HEK293 (cell line): Measurements from ENCODE around the gene MMP23B.
A peak's percentile ranks its signal among the peaks of the same experiment; 100 is the strongest.

Experiments
- CTCF ChIA-PET: fragments of 350-600 bp; formaldehyde crosslinking; extraction: SDS; loops from one replicate; lab custom pipeline; 2021; ENCODE audit warnings: antibody characterized with exemption; lab: Yijun Ruan, JAX
- POLR2A ChIA-PET: fragments of 300-600 bp; formaldehyde crosslinking; extraction: SDS; loops from one replicate; lab custom pipeline; 2020; ENCODE audit warnings: antibody characterized with exemption, inconsistent platforms; lab: Yijun Ruan, JAX
- H3K27ac ChIP-seq: fragments of 200-500 bp; sonication (Bioruptor generic); 2 replicates; pipeline ENCODE4 v1.5.1; 2014; ENCODE audit warnings: low read depth, low read length, control low read depth, inconsistent platforms; ENCODE audit errors: extremely low read depth
- H3K36me3 ChIP-seq, 2 experiments: fragments of 200-500 bp in 1 of 2; sonication (Bioruptor generic) in 1 of 2; 1 replicate in 1 of 2; 2 replicates in 1 of 2; pipeline ENCODE4 v1.5.1; 2014 to 2017; ENCODE audit warnings: inconsistent platforms in 2 of 2, low read length in 2 of 2; ENCODE audit not compliant: control insufficient read depth in 2 of 2, insufficient read depth in 1 of 2
- H3K4me1 ChIP-seq: fragments of 200-500 bp; sonication (Bioruptor generic); 2 replicates; pipeline ENCODE4 v1.5.1; 2014; ENCODE audit warnings: mild to moderate bottlenecking, low read length, inconsistent platforms; ENCODE audit not compliant: control insufficient read depth, insufficient read depth
- H3K4me3 ChIP-seq: 2 replicates; pipeline ENCODE4 v1.5.1; 2011; ENCODE audit warnings: low read depth, mild to moderate bottlenecking, control low read depth, low read length, moderate library complexity
- H3K9me3 ChIP-seq: fragments of 200-500 bp; sonication (Bioruptor generic); 2 replicates; pipeline ENCODE4 v1.5.1; 2014; ENCODE audit warnings: low read depth, low read length, inconsistent platforms; ENCODE audit not compliant: control insufficient read depth, insufficient read depth
- GLI2 ChIP-seq: fragments of 450-650 bp; formaldehyde crosslinking; IDR thresholded peaks from 2 replicates; pipeline ENCODE4; 2017; ENCODE audit warnings: missing biosample characterization, missing genetic modification characterization, low read depth, borderline replicate concordance
- GLIS2 ChIP-seq: fragments of 450-650 bp; formaldehyde crosslinking; IDR thresholded peaks from 2 replicates; pipeline ENCODE4 v1.5.1; 2016; ENCODE audit warnings: missing biosample characterization, missing genetic modification characterization
- KLF9 ChIP-seq: fragments of 450-650 bp; formaldehyde crosslinking; IDR thresholded peaks from 2 replicates; pipeline ENCODE4 v1.5.1; 2016; ENCODE audit warnings: missing biosample characterization, missing genetic modification characterization, low read depth
- MYNN ChIP-seq: fragments of 450-650 bp; formaldehyde crosslinking; IDR thresholded peaks from 2 replicates; pipeline ENCODE4 v1.5.1; 2016; ENCODE audit warnings: missing biosample characterization, missing genetic modification characterization, borderline replicate concordance
- PRDM1 ChIP-seq: fragments of 450-650 bp; formaldehyde crosslinking; IDR thresholded peaks from 2 replicates; pipeline ENCODE4; 2016; ENCODE audit warnings: missing biosample characterization, missing genetic modification characterization
- SP3 ChIP-seq: fragments of 450-650 bp; formaldehyde crosslinking; IDR thresholded peaks from 2 replicates; pipeline ENCODE4 v1.5.1; 2016; ENCODE audit warnings: missing biosample characterization, missing genetic modification characterization
- TCF7L2 ChIP-seq: IDR thresholded peaks from 2 replicates; pipeline ENCODE4 v1.6.1; 2011; ENCODE audit warnings: low read depth, mild to moderate bottlenecking, inconsistent platforms, low read length, moderate library complexity, borderline replicate concordance
- ZBTB48 ChIP-seq: fragments of 450-650 bp; formaldehyde crosslinking; IDR thresholded peaks from 2 replicates; pipeline ENCODE4 v1.5.1; 2016; ENCODE audit warnings: missing biosample characterization, missing genetic modification characterization
- ZNF133 ChIP-seq: fragments of 450-650 bp; formaldehyde crosslinking; IDR thresholded peaks from 2 replicates; pipeline ENCODE4 v1.5.1; 2016; ENCODE audit warnings: missing biosample characterization, missing genetic modification characterization
- ZNF140 ChIP-seq: fragments of 450-650 bp; formaldehyde crosslinking; IDR thresholded peaks from 2 replicates; pipeline ENCODE4 v1.5.1; 2016; ENCODE audit warnings: missing biosample characterization, missing genetic modification characterization
- ZNF155 ChIP-seq: fragments of 450-650 bp; formaldehyde crosslinking; IDR thresholded peaks from 2 replicates; pipeline ENCODE4 v1.5.1; 2016; ENCODE audit warnings: missing biosample characterization, missing genetic modification characterization
- ZNF211 ChIP-seq: fragments of 450-650 bp; formaldehyde crosslinking; IDR thresholded peaks from 2 replicates; pipeline ENCODE4 v1.5.1; 2016; ENCODE audit warnings: low read depth, missing biosample characterization, missing genetic modification characterization
- ZNF239 ChIP-seq: fragments of 450-650 bp; formaldehyde crosslinking; IDR thresholded peaks from 2 replicates; pipeline ENCODE4 v1.5.1; 2016; ENCODE audit warnings: missing biosample characterization, missing genetic modification characterization
- ZNF391 ChIP-seq: fragments of 450-650 bp; formaldehyde crosslinking; IDR thresholded peaks from 2 replicates; pipeline ENCODE4 v1.5.1; 2016; ENCODE audit warnings: low read depth, missing biosample characterization, missing genetic modification characterization, borderline replicate concordance
- ZNF433 ChIP-seq: fragments of 450-650 bp; formaldehyde crosslinking; IDR thresholded peaks from 2 replicates; pipeline ENCODE4 v1.5.1; 2016; ENCODE audit warnings: missing biosample characterization, missing genetic modification characterization, low read depth
- ZNF473 ChIP-seq: fragments of 450-650 bp; formaldehyde crosslinking; IDR thresholded peaks from 2 replicates; pipeline ENCODE4 v1.5.1; 2017; ENCODE audit warnings: missing biosample characterization, missing genetic modification characterization
- ZNF514 ChIP-seq: fragments of 450-650 bp; formaldehyde crosslinking; IDR thresholded peaks from 2 replicates; pipeline ENCODE4 v1.5.1; 2016; ENCODE audit warnings: missing biosample characterization, missing genetic modification characterization
- ZNF548 ChIP-seq: fragments of 450-650 bp; formaldehyde crosslinking; IDR thresholded peaks from 2 replicates; pipeline ENCODE4 v1.5.1; 2016; ENCODE audit warnings: missing biosample characterization, missing genetic modification characterization
- ZNF623 ChIP-seq: fragments of 450-650 bp; formaldehyde crosslinking; IDR thresholded peaks from 2 replicates; pipeline ENCODE4 v1.5.1; 2016; ENCODE audit warnings: missing biosample characterization, missing genetic modification characterization
- ZNF645 ChIP-seq: fragments of 450-650 bp; formaldehyde crosslinking; IDR thresholded peaks from 2 replicates; pipeline ENCODE4; 2016; ENCODE audit warnings: missing biosample characterization, missing genetic modification characterization
- ZNF704 ChIP-seq: fragments of 450-650 bp; formaldehyde crosslinking; IDR thresholded peaks from 2 replicates; pipeline ENCODE4 v1.5.1; 2016; ENCODE audit warnings: missing biosample characterization, missing genetic modification characterization
- ZSCAN30 ChIP-seq: fragments of 450-650 bp; IDR thresholded peaks from 2 replicates; pipeline ENCODE4 v1.5.1; 2018; ENCODE audit warnings: missing biosample characterization, mild to moderate bottlenecking, missing genetic modification characterization, moderate library complexity
- TF ChIP-seq, protein P1 (sequence below): fragments of 450-650 bp; formaldehyde crosslinking; IDR thresholded peaks from 2 replicates; pipeline ENCODE4 v1.5.1; 2016; ENCODE audit warnings: missing biosample characterization, missing genetic modification characterization
- TF ChIP-seq, protein P2 (sequence below): sonication (generic); formaldehyde crosslinking; IDR thresholded peaks from 2 replicates; pipeline ENCODE4 v1.8.1; 2022; ENCODE audit warnings: mild to moderate bottlenecking, moderate library complexity, missing genetic modification reagents
- TF ChIP-seq, protein P3 (sequence below): fragments of 450-650 bp; formaldehyde crosslinking; IDR thresholded peaks from 2 replicates; pipeline ENCODE4 v1.5.1; 2016; ENCODE audit warnings: missing biosample characterization, missing genetic modification characterization
- TF ChIP-seq, protein P4 (sequence below): fragments of 450-650 bp; IDR thresholded peaks from 2 replicates; pipeline ENCODE4 v1.5.1; 2018; ENCODE audit warnings: missing biosample characterization, missing genetic modification characterization

MMP23B gene

DNA sequence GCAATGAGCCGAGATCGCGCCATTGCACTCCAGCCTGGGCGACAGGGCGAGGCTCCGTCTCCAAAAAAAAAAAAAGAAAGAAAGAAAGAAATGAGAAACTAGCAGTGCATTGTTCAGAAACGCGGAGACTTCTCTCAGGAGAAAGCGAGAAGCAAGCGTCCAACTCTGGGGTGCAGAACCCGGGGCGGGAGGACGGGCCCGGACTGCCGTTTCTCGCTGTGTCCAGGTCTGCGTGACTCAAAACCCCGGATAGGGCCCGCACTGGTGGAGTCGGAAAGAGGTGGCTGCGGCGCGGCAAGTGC lies 17.1 kb upstream of the MMP23B start (continued):
- TF ChIP-seq ZNF140 (tag by site-specific recombination): no peak
- TF ChIP-seq, protein P1, sequence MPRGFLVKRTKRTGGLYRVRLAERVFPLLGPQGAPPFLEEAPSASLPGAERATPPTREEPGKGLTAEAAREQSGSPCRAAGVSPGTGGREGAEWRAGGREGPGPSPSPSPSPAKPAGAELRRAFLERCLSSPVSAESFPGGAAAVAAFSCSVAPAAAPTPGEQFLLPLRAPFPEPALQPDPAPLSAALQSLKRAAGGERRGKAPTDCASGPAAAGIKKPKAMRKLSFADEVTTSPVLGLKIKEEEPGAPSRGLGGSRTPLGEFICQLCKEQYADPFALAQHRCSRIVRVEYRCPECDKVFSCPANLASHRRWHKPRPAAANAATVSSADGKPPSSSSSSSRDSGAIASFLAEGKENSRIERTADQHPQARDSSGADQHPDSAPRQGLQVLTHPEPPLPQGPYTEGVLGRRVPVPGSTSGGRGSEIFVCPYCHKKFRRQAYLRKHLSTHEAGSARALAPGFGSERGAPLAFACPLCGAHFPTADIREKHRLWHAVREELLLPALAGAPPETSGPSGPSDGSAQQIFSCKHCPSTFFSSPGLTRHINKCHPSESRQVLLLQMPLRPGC (tag by site-specific recombination): no peak
- no peak for TF ChIP-seq TCF7L2
- TF ChIP-seq, protein P2, sequence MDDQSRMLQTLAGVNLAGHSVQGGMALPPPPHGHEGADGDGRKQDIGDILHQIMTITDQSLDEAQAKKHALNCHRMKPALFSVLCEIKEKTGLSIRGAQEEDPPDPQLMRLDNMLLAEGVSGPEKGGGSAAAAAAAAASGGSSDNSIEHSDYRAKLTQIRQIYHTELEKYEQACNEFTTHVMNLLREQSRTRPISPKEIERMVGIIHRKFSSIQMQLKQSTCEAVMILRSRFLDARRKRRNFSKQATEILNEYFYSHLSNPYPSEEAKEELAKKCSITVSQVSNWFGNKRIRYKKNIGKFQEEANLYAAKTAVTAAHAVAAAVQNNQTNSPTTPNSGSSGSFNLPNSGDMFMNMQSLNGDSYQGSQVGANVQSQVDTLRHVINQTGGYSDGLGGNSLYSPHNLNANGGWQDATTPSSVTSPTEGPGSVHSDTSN (CRISPR knock-in tag): no peak
- TF ChIP-seq ZNF645 (tag by site-specific recombination): 0 out of 2 replicates have a peak, but pooled peaks have one; percentile 72
- no peak for TF ChIP-seq ZNF548 (tag by site-specific recombination)
- no peak for TF ChIP-seq ZNF514 (tag by site-specific recombination)
- no peak; the same call in 1 of the 2 replicates for TF ChIP-seq MYNN
- no peak for TF ChIP-seq GLIS2 (tag by site-specific recombination)
- TF ChIP-seq ZNF391 (tag by site-specific recombination): peak; percentile 82; the same call in 1 of the 2 replicates
- TF ChIP-seq ZBTB48 (tag by site-specific recombination): peak; percentile 11
- TF ChIP-seq, protein P3, sequence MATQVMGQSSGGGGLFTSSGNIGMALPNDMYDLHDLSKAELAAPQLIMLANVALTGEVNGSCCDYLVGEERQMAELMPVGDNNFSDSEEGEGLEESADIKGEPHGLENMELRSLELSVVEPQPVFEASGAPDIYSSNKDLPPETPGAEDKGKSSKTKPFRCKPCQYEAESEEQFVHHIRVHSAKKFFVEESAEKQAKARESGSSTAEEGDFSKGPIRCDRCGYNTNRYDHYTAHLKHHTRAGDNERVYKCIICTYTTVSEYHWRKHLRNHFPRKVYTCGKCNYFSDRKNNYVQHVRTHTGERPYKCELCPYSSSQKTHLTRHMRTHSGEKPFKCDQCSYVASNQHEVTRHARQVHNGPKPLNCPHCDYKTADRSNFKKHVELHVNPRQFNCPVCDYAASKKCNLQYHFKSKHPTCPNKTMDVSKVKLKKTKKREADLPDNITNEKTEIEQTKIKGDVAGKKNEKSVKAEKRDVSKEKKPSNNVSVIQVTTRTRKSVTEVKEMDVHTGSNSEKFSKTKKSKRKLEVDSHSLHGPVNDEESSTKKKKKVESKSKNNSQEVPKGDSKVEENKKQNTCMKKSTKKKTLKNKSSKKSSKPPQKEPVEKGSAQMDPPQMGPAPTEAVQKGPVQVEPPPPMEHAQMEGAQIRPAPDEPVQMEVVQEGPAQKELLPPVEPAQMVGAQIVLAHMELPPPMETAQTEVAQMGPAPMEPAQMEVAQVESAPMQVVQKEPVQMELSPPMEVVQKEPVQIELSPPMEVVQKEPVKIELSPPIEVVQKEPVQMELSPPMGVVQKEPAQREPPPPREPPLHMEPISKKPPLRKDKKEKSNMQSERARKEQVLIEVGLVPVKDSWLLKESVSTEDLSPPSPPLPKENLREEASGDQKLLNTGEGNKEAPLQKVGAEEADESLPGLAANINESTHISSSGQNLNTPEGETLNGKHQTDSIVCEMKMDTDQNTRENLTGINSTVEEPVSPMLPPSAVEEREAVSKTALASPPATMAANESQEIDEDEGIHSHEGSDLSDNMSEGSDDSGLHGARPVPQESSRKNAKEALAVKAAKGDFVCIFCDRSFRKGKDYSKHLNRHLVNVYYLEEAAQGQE (tag by site-specific recombination): peak; percentile 30; the same call in 1 of the 2 replicates
- TF ChIP-seq ZNF211: no peak

- ChIA-PET CTCF (interaction anchor here (0.9 kb wide), 1 partner anchor 216 kb away, joined by 3 read pairs; the partner anchor contains the start of gene CCNL2), POLR2A (interaction anchor here (0.8 to 3.5 kb wide), 9 partner anchors 9 to 79 kb away, joined by 3 to 17 read pairs (median 4); no protein-coding TSS in a partner anchor)
- no peaks in the 10 kb centered on the region for H3K9me3 ChIP-seq
- 0 out of 2 replicates have a peak, but pooled peaks cover 3% of the 10 kb centered on the region for H3K4me1 ChIP-seq
- peak within 1 kb of the TSS; percentile 99 for H3K27ac ChIP-seq
- peak within 1 kb of the TSS; percentile 100 for H3K4me3 ChIP-seq
- peaks cover 0 to 30% of the 10 kb centered on the region in 2 experiments; a peak in 1 of 3 replicates for H3K36me3 ChIP-seq
- TF ChIP-seq, protein P4, sequence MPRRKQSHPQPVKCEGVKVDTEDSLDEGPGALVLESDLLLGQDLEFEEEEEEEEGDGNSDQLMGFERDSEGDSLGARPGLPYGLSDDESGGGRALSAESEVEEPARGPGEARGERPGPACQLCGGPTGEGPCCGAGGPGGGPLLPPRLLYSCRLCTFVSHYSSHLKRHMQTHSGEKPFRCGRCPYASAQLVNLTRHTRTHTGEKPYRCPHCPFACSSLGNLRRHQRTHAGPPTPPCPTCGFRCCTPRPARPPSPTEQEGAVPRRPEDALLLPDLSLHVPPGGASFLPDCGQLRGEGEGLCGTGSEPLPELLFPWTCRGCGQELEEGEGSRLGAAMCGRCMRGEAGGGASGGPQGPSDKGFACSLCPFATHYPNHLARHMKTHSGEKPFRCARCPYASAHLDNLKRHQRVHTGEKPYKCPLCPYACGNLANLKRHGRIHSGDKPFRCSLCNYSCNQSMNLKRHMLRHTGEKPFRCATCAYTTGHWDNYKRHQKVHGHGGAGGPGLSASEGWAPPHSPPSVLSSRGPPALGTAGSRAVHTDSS (tag by site-specific recombination): peak; percentile 25; the same call in 1 of the 2 replicates
- TF ChIP-seq KLF9 (tag by site-specific recombination) (peak; percentile 99), SP3 (tag by site-specific recombination) (peak; percentile 85), ZNF704 (tag by site-specific recombination) (no peak), ZNF239 (tag by site-specific recombination) (peak; percentile 69; the same call in 1 of the 2 replicates), ZNF433 (tag by site-specific recombination) (no peak), ZNF155 (tag by site-specific recombination) (no peak), ZNF133 (no peak), ZBTB48 (tag by site-specific recombination) (no peak; the same call in 1 of the 2 replicates), ZNF473 (tag by site-specific recombination) (no peak), ZNF623 (tag by site-specific recombination) (no peak), GLI2 (no peak; the same call in 1 of the 2 replicates), ZSCAN30 (tag by site-specific recombination) (peak; percentile 88; the same call in 1 of the 2 replicates), PRDM1 (tag by site-specific recombination) (no peak)
Observed at GRCh38 chr1:1615256-1616044, 16.5 kb upstream of the MMP23B start, which contains the start of gene MIB2. Gene MIB2 (plus strand): TSS chr1:1615500. CDS start chr1:1623453, 7,953 bp downstream.
